ENCODE data around the gene PWWP2B.

Gene PWWP2B

GRCh38 chr10:132446661-132447445, 49.9 kb downstream of the PWWP2B start:
- peak; percentile 32 for TF ChIP-seq CTCF (IDR thresholded peaks at IDR 0.05; ENCODE audit: extremely low read depth, insufficient read depth, missing control alignments)
- peak; percentile 60 for DNase-seq (ENCODE audit: low spot score)
- in situ Hi-C loops (cut with MboI; ENCODE audit: low pct_unique_long_range_greater_than_20kb, low sequenced_read_pairs, unreplicated experiment) = no loop called here

GRCh38 chr10:132447446-132448247, 50.6 kb downstream of the PWWP2B start:
- in situ Hi-C loops (cut with MboI; ENCODE audit: low pct_unique_long_range_greater_than_20kb, low sequenced_read_pairs, unreplicated experiment) = no loop called here
- no peak for DNase-seq (ENCODE audit: low spot score)

GRCh38 chr10:132448248-132448731, 51.3 kb downstream of the PWWP2B start:
- no peak for TF ChIP-seq CTCF (IDR thresholded peaks at IDR 0.05; ENCODE audit: extremely low read depth, insufficient read depth, missing control alignments)
- in situ Hi-C loops (cut with MboI; ENCODE audit: low pct_unique_long_range_greater_than_20kb, low sequenced_read_pairs, unreplicated experiment) = no loop called here
- DNase-seq (ENCODE audit: low spot score) = peak; percentile 78

More at GRCh38 chr10:132447446-132448247, 50.6 kb downstream of the PWWP2B start:
- no peak for TF ChIP-seq CTCF (IDR thresholded peaks at IDR 0.05; ENCODE audit: extremely low read depth, insufficient read depth, missing control alignments)

GRCh38 chr10:132449051-132449810, 52.2 kb downstream of the PWWP2B start:
- no peak for DNase-seq (ENCODE audit: low spot score)
- no peak for TF ChIP-seq CTCF (IDR thresholded peaks at IDR 0.05; ENCODE audit: extremely low read depth, insufficient read depth, missing control alignments)
- in situ Hi-C loops (cut with MboI; ENCODE audit: low pct_unique_long_range_greater_than_20kb, low sequenced_read_pairs, unreplicated experiment) = no loop called here

- DNase-seq (ENCODE audit: low spot score) = no peak
- no peak for TF ChIP-seq CTCF (IDR thresholded peaks at IDR 0.05; ENCODE audit: extremely low read depth, insufficient read depth, missing control alignments)
- in situ Hi-C loops (cut with MboI; ENCODE audit: low pct_unique_long_range_greater_than_20kb, low sequenced_read_pairs, unreplicated experiment) = loop anchor here (10.0 kb wide), 1 partner anchor 195 kb away; no protein-coding TSS in a partner anchor
These were observed 52.8 kb downstream of the PWWP2B start for GRCh38 chr10:132449811-132450181.

GRCh38 chr10:132450466-132450824, 53.4 kb downstream of the PWWP2B start:
- in situ Hi-C loops (cut with MboI; ENCODE audit: low pct_unique_long_range_greater_than_20kb, low sequenced_read_pairs, unreplicated experiment) = loop anchor here (10.0 kb wide), 1 partner anchor 194 kb away; no protein-coding TSS in a partner anchor

More at GRCh38 chr10:132450466-132450824, 53.4 kb downstream of the PWWP2B start:
- no peak for DNase-seq (ENCODE audit: low spot score)
- no peak for TF ChIP-seq CTCF (IDR thresholded peaks at IDR 0.05; ENCODE audit: extremely low read depth, insufficient read depth, missing control alignments)

Measured in GM13977 (cell line).